ENCODE data around the gene FOLR2.

The FOLR2 gene

GRCh38 chr11:72230764-72231365, 14.3 kb downstream of the FOLR2 start:
- TF ChIP-seq YY1 (IDR thresholded peaks at IDR 0.05; ENCODE audit: low read depth) (no peak), TEAD4 (IDR thresholded peaks at IDR 0.05) (no peak), FOXM1 (IDR thresholded peaks at IDR 0.05; ENCODE audit: borderline replicate concordance, low read depth) (no peak), EP300 (IDR thresholded peaks at IDR 0.05; ENCODE audit: borderline replicate concordance) (no peak), CREB1 (IDR thresholded peaks at IDR 0.05; ENCODE audit: low read depth) (no peak), USF1 (IDR thresholded peaks at IDR 0.05) (no peak), RAD21 (IDR thresholded peaks at IDR 0.05; ENCODE audit: low read depth) (no peak), NFIC (IDR thresholded peaks at IDR 0.05) (no peak), MAX (IDR thresholded peaks at IDR 0.05) (no peak)

- TF ChIP-seq TAF1 (IDR thresholded peaks at IDR 0.05; ENCODE audit: low read depth) (no peak), EP300 (IDR thresholded peaks at IDR 0.05; ENCODE audit: borderline replicate concordance) (no peak)
- TF ChIP-seq, protein P1, sequence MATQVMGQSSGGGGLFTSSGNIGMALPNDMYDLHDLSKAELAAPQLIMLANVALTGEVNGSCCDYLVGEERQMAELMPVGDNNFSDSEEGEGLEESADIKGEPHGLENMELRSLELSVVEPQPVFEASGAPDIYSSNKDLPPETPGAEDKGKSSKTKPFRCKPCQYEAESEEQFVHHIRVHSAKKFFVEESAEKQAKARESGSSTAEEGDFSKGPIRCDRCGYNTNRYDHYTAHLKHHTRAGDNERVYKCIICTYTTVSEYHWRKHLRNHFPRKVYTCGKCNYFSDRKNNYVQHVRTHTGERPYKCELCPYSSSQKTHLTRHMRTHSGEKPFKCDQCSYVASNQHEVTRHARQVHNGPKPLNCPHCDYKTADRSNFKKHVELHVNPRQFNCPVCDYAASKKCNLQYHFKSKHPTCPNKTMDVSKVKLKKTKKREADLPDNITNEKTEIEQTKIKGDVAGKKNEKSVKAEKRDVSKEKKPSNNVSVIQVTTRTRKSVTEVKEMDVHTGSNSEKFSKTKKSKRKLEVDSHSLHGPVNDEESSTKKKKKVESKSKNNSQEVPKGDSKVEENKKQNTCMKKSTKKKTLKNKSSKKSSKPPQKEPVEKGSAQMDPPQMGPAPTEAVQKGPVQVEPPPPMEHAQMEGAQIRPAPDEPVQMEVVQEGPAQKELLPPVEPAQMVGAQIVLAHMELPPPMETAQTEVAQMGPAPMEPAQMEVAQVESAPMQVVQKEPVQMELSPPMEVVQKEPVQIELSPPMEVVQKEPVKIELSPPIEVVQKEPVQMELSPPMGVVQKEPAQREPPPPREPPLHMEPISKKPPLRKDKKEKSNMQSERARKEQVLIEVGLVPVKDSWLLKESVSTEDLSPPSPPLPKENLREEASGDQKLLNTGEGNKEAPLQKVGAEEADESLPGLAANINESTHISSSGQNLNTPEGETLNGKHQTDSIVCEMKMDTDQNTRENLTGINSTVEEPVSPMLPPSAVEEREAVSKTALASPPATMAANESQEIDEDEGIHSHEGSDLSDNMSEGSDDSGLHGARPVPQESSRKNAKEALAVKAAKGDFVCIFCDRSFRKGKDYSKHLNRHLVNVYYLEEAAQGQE (IDR thresholded peaks at IDR 0.05; ENCODE audit: low read depth), result no peak
Observed at GRCh38 chr11:72231396-72232259, 15.0 kb downstream of the FOLR2 start.

GRCh38 chr11:72232260-72233055, 15.9 kb downstream of the FOLR2 start:
- no peak for TF ChIP-seq TEAD4 (IDR thresholded peaks at IDR 0.05)
- TF ChIP-seq CREB1 (IDR thresholded peaks at IDR 0.05; ENCODE audit: low read depth), result no peak
- TF ChIP-seq MAX (IDR thresholded peaks at IDR 0.05), result no peak
- TF ChIP-seq CEBPB (IDR thresholded peaks at IDR 0.05), result no peak
- no peak for TF ChIP-seq EP300 (IDR thresholded peaks at IDR 0.05; ENCODE audit: borderline replicate concordance)
- TF ChIP-seq RAD21 (IDR thresholded peaks at IDR 0.05; ENCODE audit: low read depth), result no peak
- TF ChIP-seq EGR1 (IDR thresholded peaks at IDR 0.05), result no peak
- no peak for TF ChIP-seq USF1 (IDR thresholded peaks at IDR 0.05)
- no peak for TF ChIP-seq ZBTB7A (IDR thresholded peaks at IDR 0.05; ENCODE audit: low read depth)
- TF ChIP-seq FOXM1 (IDR thresholded peaks at IDR 0.05; ENCODE audit: borderline replicate concordance, low read depth), result no peak
- TF ChIP-seq, protein P1 (IDR thresholded peaks at IDR 0.05; ENCODE audit: low read depth), result no peak
- TF ChIP-seq YY1 (IDR thresholded peaks at IDR 0.05; ENCODE audit: low read depth), result no peak
- no peak for TF ChIP-seq TAF1 (IDR thresholded peaks at IDR 0.05; ENCODE audit: low read depth)
- no peak for TF ChIP-seq TCF12 (IDR thresholded peaks at IDR 0.05; ENCODE audit: low read depth)
- TF ChIP-seq NFIC (IDR thresholded peaks at IDR 0.05), result no peak

GRCh38 chr11:72233056-72233772, 16.6 kb downstream of the FOLR2 start:
- TF ChIP-seq USF1 (IDR thresholded peaks at IDR 0.05), result no peak
- TF ChIP-seq CREB1 (IDR thresholded peaks at IDR 0.05; ENCODE audit: low read depth), result no peak
- no peak for TF ChIP-seq EP300 (IDR thresholded peaks at IDR 0.05; ENCODE audit: borderline replicate concordance)
- no peak for TF ChIP-seq TCF12 (IDR thresholded peaks at IDR 0.05; ENCODE audit: low read depth)
- TF ChIP-seq YY1 (IDR thresholded peaks at IDR 0.05; ENCODE audit: low read depth), result no peak
- no peak for TF ChIP-seq RAD21 (IDR thresholded peaks at IDR 0.05; ENCODE audit: low read depth)
- no peak for TF ChIP-seq NFIC (IDR thresholded peaks at IDR 0.05)
- TF ChIP-seq TEAD4 (IDR thresholded peaks at IDR 0.05), result no peak
- TF ChIP-seq EGR1 (IDR thresholded peaks at IDR 0.05), result no peak
- TF ChIP-seq TAF1 (IDR thresholded peaks at IDR 0.05; ENCODE audit: low read depth), result no peak
- TF ChIP-seq ZBTB7A (IDR thresholded peaks at IDR 0.05; ENCODE audit: low read depth), result no peak
- TF ChIP-seq, protein P1 (IDR thresholded peaks at IDR 0.05; ENCODE audit: low read depth), result no peak
- no peak for TF ChIP-seq MAX (IDR thresholded peaks at IDR 0.05)

All from Ishikawa (cell line).